Fibroblast of skin of left quadriceps (primary cell): ENCODE results near the gene PCGF3.
"Not testable (repeated sequence)": the region's sequence is repeated elsewhere in the genome, so short reads cannot be mapped to it uniquely, and the experiment has no call there.

Experiments used
- DNase-seq, 2 experiments: peaks; one replicate each; pipeline ENCODE4 v3.0.0-alpha.2; 2013; ENCODE audit warnings: low read depth in 2 of 2

PCGF3 gene

GRCh38 chr4:763191-763810 is 57.7 kb downstream of the PCGF3 start:
- no peak for DNase-seq

- no peak for DNase-seq
Measured at GRCh38 chr4:763922-764321, 58.3 kb downstream of the PCGF3 start.

- no peak for DNase-seq
Measured at GRCh38 chr4:764405-765169, 59.0 kb downstream of the PCGF3 start.

- DNase-seq = no peak
Measured at GRCh38 chr4:766152-766515, 60.5 kb downstream of the PCGF3 start.

GRCh38 chr4:766559-767283 is 61.1 kb downstream of the PCGF3 start:
- DNase-seq = no peak

GRCh38 chr4:768076-768475 is 62.4 kb downstream of the PCGF3 start:
- DNase-seq = no peak

- no peak for DNase-seq
Measured at GRCh38 chr4:768995-769394, 63.4 kb downstream of the PCGF3 start.

GRCh38 chr4:769511-769910 is 63.9 kb downstream of the PCGF3 start:
- DNase-seq = no peak

GRCh38 chr4:770022-770421 is 64.4 kb downstream of the PCGF3 start:
- no peak for DNase-seq

GRCh38 chr4:771464-771863 is 65.8 kb downstream of the PCGF3 start:
- no peak for DNase-seq

GRCh38 chr4:772118-772517 is 66.5 kb downstream of the PCGF3 start:
- no peak for DNase-seq

GRCh38 chr4:772776-773175 is 67.1 kb downstream of the PCGF3 start:
- no peak for DNase-seq

GRCh38 chr4:773214-773613 is 67.6 kb downstream of the PCGF3 start:
- no peak for DNase-seq

GRCh38 chr4:774419-775092 is 68.9 kb downstream of the PCGF3 start:
- not testable (repeated sequence) for DNase-seq

- DNase-seq = not testable (repeated sequence)
Measured at GRCh38 chr4:775485-775884, 69.9 kb downstream of the PCGF3 start.

- no peak for DNase-seq
Measured at GRCh38 chr4:776743-777441, 71.3 kb downstream of the PCGF3 start.

- no peak for DNase-seq
Measured at GRCh38 chr4:777520-778262, 72.1 kb downstream of the PCGF3 start.

GRCh38 chr4:779555-779954 is 73.9 kb downstream of the PCGF3 start:
- DNase-seq = no peak

GRCh38 chr4:780255-780654 is 74.6 kb downstream of the PCGF3 start:
- DNase-seq = not testable (repeated sequence)

GRCh38 chr4:780716-781492 is 75.3 kb downstream of the PCGF3 start:
- no peak for DNase-seq
